A549 treated with Mapracorat at 1 μM for 4 hours (cell line): ENCODE measurements around the gene TOMM40. TPM values are rescaled to one million over a fixed set of nuclear protein-coding genes. Genes with fewer than 3 reads are reported as not detected.

Experiments
- total RNA-seq: library from RNA; stranded (reverse); fragments of 200-300 nt; extraction: Qiagen RNA extraction; gene quantifications from 5 replicates; pipeline ENCODE4 v1.2.3, GENCODE V29; 2022

TOMM40 gene
- 188 to 263 TPM (median 237 TPM) in 5 replicates for total RNA-seq

GRCh38 chr19:44891016-44891882 lies at the start of gene TOMM40:
TSS of gene TOMM40 (plus strand) at chr19:44891254. CDS start at chr19:44891416, 162 bp downstream.

GRCh38 chr19:44845612-44846454 lies 45.2 kb upstream of the TOMM40 start, which contains the start of gene NECTIN2:
TSS of gene NECTIN2 (plus strand) at chr19:44846297. CDS start at chr19:44846526, 229 bp downstream.

GRCh38 chr19:44905437-44906160 lies 14.5 kb downstream of the TOMM40 start, which contains the start of gene APOE:
TSS of gene APOE (plus strand) at chr19:44905796. CDS start at chr19:44906625, 829 bp downstream.

GRCh38 chr19:44914433-44915206 lies 23.6 kb downstream of the TOMM40 start, which contains the start of gene APOC1:
TSS of gene APOC1 (plus strand) at chr19:44914608. CDS start at chr19:44914892, 284 bp downstream.

GRCh38 chr19:44942067-44942571 lies 51.1 kb downstream of the TOMM40 start, which contains the start of gene APOC4:
TSS of gene APOC4 (plus strand) at chr19:44942237. CDS start at chr19:44942278, 41 bp downstream.

Other genes with a start within 250 kb of the TOMM40 start
- 104 to 117 TPM (median 109 TPM) in 5 replicates for gene PVR, start 247.3 kb upstream of the TOMM40 start, total RNA-seq
- 7.1 to 12.3 TPM (median 9.3 TPM) in 5 replicates for gene CEACAM19, start 219.8 kb upstream of the TOMM40 start, total RNA-seq
- 0.17 to 0.18 TPM in 2 of 5 replicates, not detected in the others for gene CEACAM16, start 192.1 kb upstream of the TOMM40 start, total RNA-seq
- gene BCL3, start 142.5 kb upstream of the TOMM40 start, total RNA-seq = 36.2 to 64.0 TPM (median 57.4 TPM) in 5 replicates
- gene CBLC, start 113.4 kb upstream of the TOMM40 start, total RNA-seq = not detected in 5 replicates
- 63.9 to 86.4 TPM (median 82.4 TPM) in 5 replicates for gene BCAM, start 82.2 kb upstream of the TOMM40 start, total RNA-seq
- 69.8 to 82.6 TPM (median 77.9 TPM) in 5 replicates for gene NECTIN2, start 45.0 kb upstream of the TOMM40 start, total RNA-seq
- gene APOE, start 14.5 kb downstream of the TOMM40 start, total RNA-seq = 10.9 to 22.2 TPM (median 15.7 TPM) in 5 replicates
- 98.6 to 128 TPM (median 113 TPM) in 5 replicates for gene APOC1, start 23.4 kb downstream of the TOMM40 start, total RNA-seq
- not detected in 5 replicates for gene APOC4, start 51.0 kb downstream of the TOMM40 start, total RNA-seq
- gene APOC2, start 54.8 kb downstream of the TOMM40 start, total RNA-seq = not detected in 5 replicates
- gene CLPTM1, start 64.1 kb downstream of the TOMM40 start, total RNA-seq = 136 to 197 TPM (median 165 TPM) in 5 replicates
- gene RELB, start 110.2 kb downstream of the TOMM40 start, total RNA-seq = 23.9 to 46.8 TPM (median 41.0 TPM) in 5 replicates
- 52.7 to 80.7 TPM (median 66.8 TPM) in 5 replicates for gene CLASRP, start 147.8 kb downstream of the TOMM40 start, total RNA-seq
- gene ZNF296, start 185.2 kb downstream of the TOMM40 start, total RNA-seq = 9.3 to 15.7 TPM (median 13.8 TPM) in 5 replicates
- 87.1 to 92.1 TPM (median 90.7 TPM) in 5 replicates for gene GEMIN7, start 188.0 kb downstream of the TOMM40 start, total RNA-seq
- gene PPP1R37, start 201.9 kb downstream of the TOMM40 start, total RNA-seq = 24.6 to 41.0 TPM (median 38.8 TPM) in 5 replicates